GM12878 (cell line): ENCODE data around the gene TRIM3. TPM values are rescaled to one million over a fixed set of nuclear protein-coding genes. Genes with fewer than 3 reads are reported as not detected.
A peak's percentile ranks its signal among the peaks of the same experiment; 100 is the strongest.

Experiments
- CHD4 ChIP-seq: fragments of 200-600 bp; sonication (generic); IDR thresholded peaks from 2 replicates; pipeline ENCODE4 v1.6.1; 2016; ENCODE audit warnings: mild to moderate bottlenecking
- HSF1 ChIP-seq: fragments of 150-350 bp; IDR thresholded peaks from 2 replicates; pipeline ENCODE4 v1.6.1; 2014; ENCODE audit warnings: mild to moderate bottlenecking, low read depth, low read length
- NBN ChIP-seq: fragments of 450-650 bp; IDR thresholded peaks from 2 replicates; pipeline ENCODE4 v1.6.1; 2016
- NR2F1 ChIP-seq: fragments of 450-650 bp; conservative IDR thresholded peaks from 2 replicates; pipeline ENCODE4 v1.6.1; 2017; ENCODE audit warnings: mild to moderate bottlenecking
- SMAD1 ChIP-seq: fragments of 450-650 bp; IDR thresholded peaks from 2 replicates; pipeline ENCODE4 v1.6.1; 2018; ENCODE audit warnings: mild to moderate bottlenecking, low read depth; ENCODE audit not compliant: partially characterized antibody
- SREBF1 ChIP-seq: IDR thresholded peaks from 2 replicates; pipeline ENCODE4 v1.6.1; 2012; ENCODE audit warnings: mild to moderate bottlenecking, low read length
- SREBF2 ChIP-seq: IDR thresholded peaks from 2 replicates; pipeline ENCODE4 v1.6.1; 2012; ENCODE audit warnings: mild to moderate bottlenecking, low read length
- STAT3 ChIP-seq: IDR thresholded peaks from 2 replicates; pipeline ENCODE4 v1.6.1; 2011; ENCODE audit warnings: low read depth, low read length, improper control_type of control experiment
- SUZ12 ChIP-seq: fragments of 200-600 bp; sonication (generic); IDR thresholded peaks from one replicate; pipeline ENCODE4 v1.6.1; 2018; ENCODE audit warnings: antibody characterized with exemption, mild to moderate bottlenecking; ENCODE audit not compliant: unreplicated experiment
- TCF12 ChIP-seq: IDR thresholded peaks from 2 replicates; pipeline ENCODE4 v1.6.1; 2011; ENCODE audit warnings: low read depth, mild to moderate bottlenecking, low read length
- YBX1 ChIP-seq: fragments of 450-650 bp; IDR thresholded peaks from 2 replicates; pipeline ENCODE4 v1.6.1; 2016; ENCODE audit warnings: antibody characterized with exemption
- YY1 ChIP-seq: IDR thresholded peaks from 2 replicates; pipeline ENCODE4 v1.6.1; 2011; ENCODE audit warnings: low read depth, mild to moderate bottlenecking, low read length
- polyA plus RNA-seq, 11 experiments: library from polyadenylated mRNA; depleted of rRNA in 4 of 11; unstranded in 6 of 11; stranded (reverse) in 5 of 11; fragments of >200 nt; fragmentation: Nextera tagmentation in 4 of 11; fragmentation: Illumina TruSeq in 1 of 11; extraction: Ambion mirVana in 4 of 11; extraction: Trizol in 1 of 11; gene quantifications; 1 replicate in 1 of 11; 2 replicates in 10 of 11; pipeline versions ENCODE4 v1.2.1 to v1.2.3, GENCODE V29; 2011 to 2016; ENCODE audit warnings: inconsistent platforms in 2 of 11, missing spikeins in 2 of 11, low read depth in 1 of 11
- total RNA-seq, 4 experiments: library from RNA; depleted of rRNA in 3 of 4; stranded (reverse); fragments of >200 nt in 3 of 4; fragmentation: Illumina TruSeq in 1 of 4; extraction: Trizol in 1 of 4; gene quantifications; 2 replicates each; pipeline versions ENCODE4 v1.2.1 to v1.2.3, GENCODE V29; 2013 to 2021
- TF ChIP-seq, protein P1 (sequence below): fragments of 450-650 bp; IDR thresholded peaks from 2 replicates; pipeline ENCODE4 v1.6.1; 2017; ENCODE audit warnings: mild to moderate bottlenecking, low read depth, inconsistent platforms; ENCODE audit not compliant: poor library complexity, severe bottlenecking
- TF ChIP-seq, protein P2 (sequence below): fragments of 450-650 bp; formaldehyde crosslinking; IDR thresholded peaks from 2 replicates; pipeline ENCODE4 v1.4.0; 2020; ENCODE audit warnings: mild to moderate bottlenecking, moderate library complexity

TRIM3 gene
- total and polyA plus RNA-seq, 10 of the 15 experiments (the other 5 are each of a cell fraction or from before 2014, with no cell fraction given): 0.34 to 11.8 (median 4.8) TPM

DNA sequence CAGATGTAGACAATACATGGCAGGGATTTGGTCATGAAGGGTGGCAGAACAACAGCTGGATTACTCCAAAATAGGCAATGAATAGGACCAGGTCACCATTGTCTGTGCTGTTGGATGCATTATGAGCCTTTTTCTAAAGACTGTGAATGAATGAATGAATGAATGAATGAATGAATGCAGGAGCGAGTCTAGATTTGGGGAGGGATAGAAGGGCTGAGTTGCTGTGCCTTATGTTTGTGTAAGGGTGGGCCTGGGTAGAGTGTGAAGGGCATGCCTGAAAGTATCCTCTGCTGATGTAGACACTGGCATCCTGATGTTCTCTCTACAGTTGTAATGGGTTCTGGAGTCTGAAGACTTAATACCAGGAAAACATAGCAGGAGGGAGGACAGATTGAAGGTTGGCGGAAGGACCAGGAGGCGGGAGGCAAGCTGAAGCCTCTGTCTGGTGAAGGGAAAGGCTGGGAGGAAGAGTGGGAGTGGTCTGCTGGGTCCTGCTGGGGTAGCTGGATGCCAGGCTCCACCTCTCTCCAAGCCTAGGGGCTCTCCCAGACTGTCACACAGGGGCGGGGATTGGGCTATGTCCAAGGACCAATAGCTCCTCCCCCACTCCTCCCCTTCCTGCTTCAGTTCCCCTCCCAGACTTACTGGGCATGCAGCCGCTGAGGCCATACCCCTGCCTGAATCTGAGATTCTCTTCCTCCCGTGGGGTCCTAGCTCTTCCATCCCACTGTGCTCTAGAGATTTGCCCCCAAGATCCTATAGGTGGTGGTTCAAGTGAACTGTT, 4.8 kb downstream of the TRIM3 start (continued):
- no peak for TF ChIP-seq SREBF2
- TF ChIP-seq HSF1: no peak
- TF ChIP-seq, protein P1, sequence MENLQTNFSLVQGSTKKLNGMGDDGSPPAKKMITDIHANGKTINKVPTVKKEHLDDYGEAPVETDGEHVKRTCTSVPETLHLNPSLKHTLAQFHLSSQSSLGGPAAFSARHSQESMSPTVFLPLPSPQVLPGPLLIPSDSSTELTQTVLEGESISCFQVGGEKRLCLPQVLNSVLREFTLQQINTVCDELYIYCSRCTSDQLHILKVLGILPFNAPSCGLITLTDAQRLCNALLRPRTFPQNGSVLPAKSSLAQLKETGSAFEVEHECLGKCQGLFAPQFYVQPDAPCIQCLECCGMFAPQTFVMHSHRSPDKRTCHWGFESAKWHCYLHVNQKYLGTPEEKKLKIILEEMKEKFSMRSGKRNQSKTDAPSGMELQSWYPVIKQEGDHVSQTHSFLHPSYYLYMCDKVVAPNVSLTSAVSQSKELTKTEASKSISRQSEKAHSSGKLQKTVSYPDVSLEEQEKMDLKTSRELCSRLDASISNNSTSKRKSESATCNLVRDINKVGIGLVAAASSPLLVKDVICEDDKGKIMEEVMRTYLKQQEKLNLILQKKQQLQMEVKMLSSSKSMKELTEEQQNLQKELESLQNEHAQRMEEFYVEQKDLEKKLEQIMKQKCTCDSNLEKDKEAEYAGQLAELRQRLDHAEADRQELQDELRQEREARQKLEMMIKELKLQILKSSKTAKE: no peak
- TF ChIP-seq STAT3: no peak
- 0 out of 2 replicates have a peak, but pooled peaks have one; percentile 28 for TF ChIP-seq NBN
- TF ChIP-seq, protein P2, sequence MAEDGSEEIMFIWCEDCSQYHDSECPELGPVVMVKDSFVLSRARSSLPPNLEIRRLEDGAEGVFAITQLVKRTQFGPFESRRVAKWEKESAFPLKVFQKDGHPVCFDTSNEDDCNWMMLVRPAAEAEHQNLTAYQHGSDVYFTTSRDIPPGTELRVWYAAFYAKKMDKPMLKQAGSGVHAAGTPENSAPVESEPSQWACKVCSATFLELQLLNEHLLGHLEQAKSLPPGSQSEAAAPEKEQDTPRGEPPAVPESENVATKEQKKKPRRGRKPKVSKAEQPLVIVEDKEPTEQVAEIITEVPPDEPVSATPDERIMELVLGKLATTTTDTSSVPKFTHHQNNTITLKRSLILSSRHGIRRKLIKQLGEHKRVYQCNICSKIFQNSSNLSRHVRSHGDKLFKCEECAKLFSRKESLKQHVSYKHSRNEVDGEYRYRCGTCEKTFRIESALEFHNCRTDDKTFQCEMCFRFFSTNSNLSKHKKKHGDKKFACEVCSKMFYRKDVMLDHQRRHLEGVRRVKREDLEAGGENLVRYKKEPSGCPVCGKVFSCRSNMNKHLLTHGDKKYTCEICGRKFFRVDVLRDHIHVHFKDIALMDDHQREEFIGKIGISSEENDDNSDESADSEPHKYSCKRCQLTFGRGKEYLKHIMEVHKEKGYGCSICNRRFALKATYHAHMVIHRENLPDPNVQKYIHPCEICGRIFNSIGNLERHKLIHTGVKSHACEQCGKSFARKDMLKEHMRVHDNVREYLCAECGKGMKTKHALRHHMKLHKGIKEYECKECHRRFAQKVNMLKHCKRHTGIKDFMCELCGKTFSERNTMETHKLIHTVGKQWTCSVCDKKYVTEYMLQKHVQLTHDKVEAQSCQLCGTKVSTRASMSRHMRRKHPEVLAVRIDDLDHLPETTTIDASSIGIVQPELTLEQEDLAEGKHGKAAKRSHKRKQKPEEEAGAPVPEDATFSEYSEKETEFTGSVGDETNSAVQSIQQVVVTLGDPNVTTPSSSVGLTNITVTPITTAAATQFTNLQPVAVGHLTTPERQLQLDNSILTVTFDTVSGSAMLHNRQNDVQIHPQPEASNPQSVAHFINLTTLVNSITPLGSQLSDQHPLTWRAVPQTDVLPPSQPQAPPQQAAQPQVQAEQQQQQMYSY: no peak
- TF ChIP-seq CHD4: no peak
- no peak for TF ChIP-seq YBX1
- TF ChIP-seq YY1: no peak
- no peak for TF ChIP-seq NR2F1
- TF ChIP-seq TCF12: no peak
- TF ChIP-seq SREBF1: no peak
- TF ChIP-seq SMAD1: no peak
- TF ChIP-seq SUZ12: no peak
